Glomerular endothelial cell (primary cell): ENCODE measurements around the gene HTR3C. TPM values are rescaled to one million over a fixed set of nuclear protein-coding genes. Genes with fewer than 3 reads are reported as not detected.

Experiments
- DNase-seq: peaks from one replicate; pipeline ENCODE4 v3.0.0-alpha.2; 2011; ENCODE audit warnings: low read depth, low spot score; ENCODE audit errors: extremely low read depth
- total RNA-seq: library from RNA; depleted of rRNA; stranded (reverse); fragments of >200 nt; gene quantifications from 2 replicates; pipeline ENCODE4 v1.2.3, GENCODE V29; 2015

The HTR3C gene
- total RNA-seq, 1 donor from 2014 or later, result not detected

DNA sequence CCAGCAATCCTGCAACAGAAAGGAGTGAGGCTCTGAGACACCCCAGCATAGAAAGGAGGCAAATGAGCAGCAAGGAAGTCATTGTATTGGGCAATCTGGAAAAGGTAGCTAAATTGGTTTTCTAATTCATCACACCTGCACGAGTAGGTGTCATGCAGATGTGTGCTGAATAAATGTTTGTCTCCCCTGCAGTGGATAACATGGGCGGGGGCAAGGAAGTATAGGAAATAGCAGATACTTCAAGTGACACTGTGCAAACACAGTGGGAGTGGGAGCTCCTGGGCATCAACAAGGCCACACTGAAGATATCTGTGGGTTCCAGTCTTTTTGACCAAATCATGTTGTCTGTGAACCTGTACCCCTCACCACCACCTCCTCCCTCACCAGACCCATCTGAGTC is 29.6 kb downstream of the HTR3C start:
- no peak for DNase-seq

DNA sequence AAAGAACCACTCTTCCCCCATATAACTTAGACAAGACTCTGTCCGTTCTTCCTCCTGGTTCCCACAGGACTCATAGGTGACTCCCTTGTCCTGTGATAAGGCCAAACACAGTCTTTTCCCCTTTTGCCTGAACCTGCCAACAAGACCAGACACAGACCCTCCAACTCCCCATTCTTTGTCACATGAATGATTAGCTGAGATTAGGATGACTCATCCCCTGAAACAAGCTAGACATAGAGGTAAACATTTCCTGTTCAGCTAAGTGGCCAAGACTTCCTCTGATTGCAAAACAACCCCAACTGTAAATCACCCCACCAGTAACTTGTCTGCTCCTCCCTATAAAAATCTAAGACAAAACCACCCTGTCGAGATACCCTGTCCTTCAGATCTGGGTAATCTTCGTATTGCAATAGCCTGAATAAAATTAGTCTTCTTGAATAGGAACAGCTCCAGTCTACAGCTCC is 32.6 kb downstream of the HTR3C start:
- DNase-seq, result peak; percentile 41

- DNase-seq, result no peak
These were observed 39.4 kb downstream of the HTR3C start for GRCh38 chr3:184092199-184092598.

DNA sequence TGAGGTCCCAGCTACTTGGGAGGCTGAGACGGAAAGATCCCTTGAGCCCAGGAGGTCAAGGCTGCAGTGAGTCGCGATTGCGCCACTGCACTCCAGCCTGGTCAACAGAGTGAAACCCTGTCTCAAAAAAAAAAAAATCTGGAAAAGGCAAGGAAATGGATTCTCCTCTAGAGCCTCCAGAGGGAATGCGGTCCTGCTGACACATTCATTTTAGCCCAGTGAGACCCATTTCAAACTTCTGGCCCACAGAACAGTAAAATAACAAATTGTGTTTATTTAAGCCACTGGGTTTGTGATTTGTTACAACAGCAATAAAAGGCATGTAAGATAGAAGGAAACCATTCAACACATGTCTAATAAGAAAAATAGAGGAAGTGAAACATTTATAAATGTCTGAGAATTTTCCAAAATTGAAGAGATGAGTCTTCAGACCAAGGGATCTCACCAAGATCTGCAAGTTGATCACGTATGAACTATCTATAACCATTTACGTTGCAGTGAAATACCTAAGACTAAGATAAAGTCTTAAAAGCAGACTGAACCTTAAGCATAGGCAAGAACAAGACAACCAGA is 44.0 kb downstream of the HTR3C start, which contains the start of gene HTR3E:
Gene HTR3E (plus strand): TSS at position 254 of the 573 bp plus-strand sequence. CDS start 466 bp downstream, outside the sequence.
- DNase-seq, result no peak

GRCh38 chr3:184097556-184097955 is 44.7 kb downstream of the HTR3C start:
- DNase-seq, result no peak

GRCh38 chr3:184099806-184100686 is 47.2 kb downstream of the HTR3C start:
- DNase-seq, result no peak

Other genes starting within 250 kb of the HTR3C start
- 5.3 and 10.0 TPM in 2 replicates for gene MAP6D1, start 227.5 kb upstream of the HTR3C start, total RNA-seq
- 21.8 and 29.6 TPM in 2 replicates for gene PARL, start 168.2 kb upstream of the HTR3C start, total RNA-seq
- 6.3 and 12.2 TPM in 2 replicates for gene ABCC5, start 35.2 kb upstream of the HTR3C start, total RNA-seq
- not detected in 2 replicates for gene HTR3D, start 21.3 kb upstream of the HTR3C start, total RNA-seq
- not detected in 2 replicates for gene HTR3E, start 44.0 kb downstream of the HTR3C start, total RNA-seq
- 21.1 and 29.8 TPM in 2 replicates for gene EIF2B5, start 82.3 kb downstream of the HTR3C start, total RNA-seq
- gene DVL3, start 102.3 kb downstream of the HTR3C start, total RNA-seq, result 42.3 and 47.1 TPM in 2 replicates
- gene AP2M1, start 121.8 kb downstream of the HTR3C start, total RNA-seq, result 404 and 435 TPM in 2 replicates
- gene ABCF3, start 133.2 kb downstream of the HTR3C start, total RNA-seq, result 41.5 and 65.8 TPM in 2 replicates
- 0.19 and 1.3 TPM in 2 replicates for gene VWA5B2, start 176.5 kb downstream of the HTR3C start, total RNA-seq
- gene ALG3, start 195.9 kb downstream of the HTR3C start, total RNA-seq, result 68.3 and 72.4 TPM in 2 replicates
- gene EEF1AKMT4, start 196.6 kb downstream of the HTR3C start, total RNA-seq, result 3.1 and 5.8 TPM in 2 replicates
- gene CAMK2N2, start 208.5 kb downstream of the HTR3C start, total RNA-seq, result 0.58 TPM in 1 of 2 replicates, not detected in the other
- not detected in 2 replicates for gene ECE2, start 223.0 kb downstream of the HTR3C start, total RNA-seq
- gene PSMD2, start 246.2 kb downstream of the HTR3C start, total RNA-seq, result 504 and 771 TPM in 2 replicates